Left lung (tissue), 10 donors: ENCODE data around the gene TRIM13. TPM values are rescaled to one million over a fixed set of nuclear protein-coding genes. Genes with fewer than 3 reads are reported as not detected.
A peak's percentile ranks its signal among the peaks of the same experiment; 100 is the strongest.

Experiments used
- ATAC-seq: fragments of 200-7000 bp; cut with Tn5 transposase; one replicate; pipeline ENCODE4 v1.9.1; 2020; ENCODE audit warnings: moderate library complexity
- DNase-seq, 4 donors: peaks; one replicate each; pipeline ENCODE4 v3.0.0-alpha.2; 2013 to 2020
- H3K27ac ChIP-seq, 2 donors: fragments of 200-600 bp; sonication (generic) in 1 of 2; one replicate each; pipeline versions ENCODE4 v1.5.0 to v1.8.0; 2020 to 2021
- H3K27me3 ChIP-seq, 2 donors: fragments of 200-600 bp; sonication (generic) in 1 of 2; one replicate each; pipeline versions ENCODE4 v1.5.0 to v1.8.0; 2020 to 2021
- H3K36me3 ChIP-seq, 2 donors: fragments of 200-600 bp; sonication (generic) in 1 of 2; one replicate each; pipeline versions ENCODE4 v1.5.0 to v1.8.0; 2020 to 2021
- H3K4me1 ChIP-seq, 2 donors: fragments of 200-600 bp; one replicate each; pipeline ENCODE4 v1.8.0; 2021
- H3K4me3 ChIP-seq, 2 donors: fragments of 200-600 bp; sonication (generic) in 1 of 2; one replicate each; pipeline versions ENCODE4 v1.5.0 to v1.8.0; 2020 to 2021; ENCODE audit warnings: mild to moderate bottlenecking in 1 of 2
- H3K9me3 ChIP-seq, 2 donors: fragments of 200-600 bp; sonication (generic) in 1 of 2; one replicate each; pipeline versions ENCODE4 v1.5.0 to v1.8.0; 2020 to 2021
- CTCF ChIP-seq, 2 donors: fragments of 200-600 bp; sonication (generic) in 1 of 2; IDR thresholded peaks; one replicate each; pipeline versions ENCODE4 v1.5.0 to v1.8.0; 2021; ENCODE audit warnings: antibody characterized with exemption in 2 of 2
- intact Hi-C, 2 donors: fragments of 100-400 bp; cut with DNase I; formaldehyde crosslinking; loops; one replicate each; pipeline versions ENCODE4 v1.11.2 to v1.14.2; 2022
- polyA plus RNA-seq, 6 donors: library from polyadenylated mRNA; unstranded; fragments of 120-200 nt; gene quantifications; one replicate each; pipeline ENCODE4 v1.2.1, GENCODE V29; 2013; ENCODE audit not compliant: insufficient read length in 6 of 6
- total RNA-seq, 2 donors: library from RNA; stranded (reverse); fragmentation: NEBNext Ultra II Directional; extraction: Animal tissue kit (Norgen Biotek cat#: 25700); gene quantifications; one replicate each; pipeline ENCODE4 v1.2.1, GENCODE V29; 2021
- donor health status: DM: no; HTN: yes; CAD: no.
- donor health status: DM: no; HTN: no; CAD: no.

Gene TRIM13
- total and polyA plus RNA-seq, 8 donors: 30.5 to 55.6 (median 49.4) TPM

GRCh38 chr13:50015258-50015657, 18.4 kb downstream of the TRIM13 start, which contains the start of gene KCNRG:
Gene KCNRG (plus strand): TSS chr13:50015444. CDS start chr13:50015494, 50 bp downstream.
- no peaks in the 10 kb centered on the region for H3K9me3 ChIP-seq
- peaks cover 0 to 72% of the 10 kb centered on the region in 2 donors for H3K36me3 ChIP-seq
- ATAC-seq (peak; percentile 30), DNase-seq (no peak)
- no peak for TF ChIP-seq CTCF (IDR thresholded peaks at IDR 0.05)
- H3K4me1 ChIP-seq: peaks cover 0 to 11% of the 10 kb centered on the region in 2 donors
- H3K27ac ChIP-seq: peak within 1 kb of the TSS in 1 of 2 donors; percentile 28
- no peaks in the 10 kb centered on the region for H3K27me3 ChIP-seq
- intact Hi-C loops: no loop called here
- no peak within 1 kb of the TSS for H3K4me3 ChIP-seq

GRCh38 chr13:50015750-50016149, 18.9 kb downstream of the TRIM13 start:
- DNase-seq (no peak), ATAC-seq (peak; percentile 35)
- Histone ChIP-seq H3K27me3 (no peaks in the 10 kb centered on the region), H3K27ac (peak overlapping the region in 1 of 2 donors; percentile 28), H3K36me3 (peaks cover 0 to 72% of the 10 kb centered on the region in 2 donors), H3K4me3 (no peak overlapping the region), H3K4me1 (peaks cover 0 to 11% of the 10 kb centered on the region in 2 donors), H3K9me3 (no peaks in the 10 kb centered on the region)
- no peak for TF ChIP-seq CTCF (IDR thresholded peaks at IDR 0.05)
- intact Hi-C loops: no loop called here

- H3K9me3 ChIP-seq: no peaks in the 10 kb centered on the region
- H3K4me1 ChIP-seq: peaks cover 0 to 11% of the 10 kb centered on the region in 2 donors
- peak overlapping the region in 1 of 2 donors; percentile 28 for H3K27ac ChIP-seq
- H3K4me3 ChIP-seq: no peak overlapping the region
- ATAC-seq: no peak
- no peak for DNase-seq
- intact Hi-C loops: no loop called here
- TF ChIP-seq CTCF (IDR thresholded peaks at IDR 0.05): no peak
- H3K27me3 ChIP-seq: no peaks in the 10 kb centered on the region
- H3K36me3 ChIP-seq: peaks cover 0 to 72% of the 10 kb centered on the region in 2 donors
Measured at GRCh38 chr13:50016444-50016843, 19.6 kb downstream of the TRIM13 start.

GRCh38 chr13:50017819-50018218, 21.0 kb downstream of the TRIM13 start:
- H3K4me1 ChIP-seq: peaks cover 0 to 11% of the 10 kb centered on the region in 2 donors
- no peak overlapping the region for H3K27ac ChIP-seq
- no peak for DNase-seq
- H3K27me3 ChIP-seq: no peaks in the 10 kb centered on the region
- ATAC-seq: no peak
- H3K36me3 ChIP-seq: peaks cover 0 to 64% of the 10 kb centered on the region in 2 donors
- no peaks in the 10 kb centered on the region for H3K9me3 ChIP-seq
- H3K4me3 ChIP-seq: no peak overlapping the region
- intact Hi-C loops: no loop called here
- no peak for TF ChIP-seq CTCF (IDR thresholded peaks at IDR 0.05)

GRCh38 chr13:50025436-50025835, 28.6 kb downstream of the TRIM13 start:
- H3K27me3 ChIP-seq: no peaks in the 10 kb centered on the region
- peaks cover 0 to 40% of the 10 kb centered on the region in 2 donors for H3K36me3 ChIP-seq
- ATAC-seq (peak; percentile 87), DNase-seq (peak in 1 of 4 donors; percentile 48)
- TF ChIP-seq CTCF (IDR thresholded peaks at IDR 0.05): no peak
- H3K27ac ChIP-seq: peak overlapping the region; percentile 46 to 47
- peaks cover 0 to 9% of the 10 kb centered on the region in 2 donors for H3K4me1 ChIP-seq
- H3K4me3 ChIP-seq: no peak overlapping the region
- intact Hi-C loops: no loop called here
- no peaks in the 10 kb centered on the region for H3K9me3 ChIP-seq
